AML-193 (cell line): ENCODE results near the gene WDR82.
A peak's percentile ranks its signal among the peaks of the same experiment; 100 is the strongest.

Source experiments
- DNase-seq, 2 experiments: peaks; one replicate each; lab custom pipeline; 2025; lab: John Stamatoyannopoulos, UW

WDR82 gene

DNA sequence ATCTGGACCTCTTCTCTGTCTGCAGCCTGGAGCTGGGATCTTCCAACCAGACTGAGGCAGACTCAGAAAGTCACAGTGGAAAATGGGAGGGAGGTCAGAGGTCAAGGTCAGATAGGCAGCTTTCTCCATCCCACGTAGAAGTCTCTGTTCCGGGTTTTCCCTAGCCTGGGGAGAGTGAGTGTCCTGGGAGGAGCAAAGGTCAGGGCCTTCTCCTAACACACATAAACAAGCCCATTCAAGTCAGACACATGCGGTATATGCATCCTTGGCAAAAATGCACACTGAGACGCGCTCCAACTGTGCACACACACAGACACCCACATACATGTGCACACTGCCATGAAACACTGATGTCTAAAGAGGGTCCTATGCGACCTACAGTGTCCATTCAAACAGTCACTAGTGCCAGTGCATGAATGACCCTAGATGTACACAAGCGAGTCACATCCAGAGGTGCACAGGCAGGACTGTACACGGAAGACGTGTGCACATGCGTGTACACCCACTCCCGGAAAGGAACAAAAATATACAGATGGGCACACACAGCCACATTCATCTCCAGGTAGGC, 40.2 kb downstream of the WDR82 start:
- DNase-seq = no peak

DNA sequence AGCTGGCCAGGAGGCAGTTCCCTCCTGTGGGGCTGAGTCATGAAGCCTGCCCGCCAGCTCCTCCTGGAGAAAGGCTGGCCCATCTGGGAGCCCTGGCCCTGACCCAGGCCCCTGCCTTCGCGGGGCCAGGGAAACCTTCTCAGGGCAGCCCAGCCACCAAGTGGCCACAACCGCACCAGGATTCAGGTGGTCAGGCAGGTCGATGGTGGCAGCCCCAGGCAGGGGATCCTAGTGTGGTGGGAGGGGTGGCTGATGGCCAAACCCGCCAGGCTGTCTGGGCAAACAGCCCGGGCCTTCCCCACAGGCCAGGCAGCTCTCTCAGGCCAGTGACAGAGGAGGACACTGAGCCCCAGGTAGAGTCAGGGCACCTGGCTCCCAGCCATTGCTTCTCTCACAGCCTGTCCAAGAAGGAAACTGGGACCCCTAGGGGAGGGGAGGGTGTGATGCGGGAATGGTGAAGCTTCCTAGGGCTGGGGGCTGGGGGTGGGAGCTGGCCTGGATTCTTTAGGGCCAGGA, 40.7 kb downstream of the WDR82 start:
- DNase-seq = peak; percentile 76 to 88

DNA sequence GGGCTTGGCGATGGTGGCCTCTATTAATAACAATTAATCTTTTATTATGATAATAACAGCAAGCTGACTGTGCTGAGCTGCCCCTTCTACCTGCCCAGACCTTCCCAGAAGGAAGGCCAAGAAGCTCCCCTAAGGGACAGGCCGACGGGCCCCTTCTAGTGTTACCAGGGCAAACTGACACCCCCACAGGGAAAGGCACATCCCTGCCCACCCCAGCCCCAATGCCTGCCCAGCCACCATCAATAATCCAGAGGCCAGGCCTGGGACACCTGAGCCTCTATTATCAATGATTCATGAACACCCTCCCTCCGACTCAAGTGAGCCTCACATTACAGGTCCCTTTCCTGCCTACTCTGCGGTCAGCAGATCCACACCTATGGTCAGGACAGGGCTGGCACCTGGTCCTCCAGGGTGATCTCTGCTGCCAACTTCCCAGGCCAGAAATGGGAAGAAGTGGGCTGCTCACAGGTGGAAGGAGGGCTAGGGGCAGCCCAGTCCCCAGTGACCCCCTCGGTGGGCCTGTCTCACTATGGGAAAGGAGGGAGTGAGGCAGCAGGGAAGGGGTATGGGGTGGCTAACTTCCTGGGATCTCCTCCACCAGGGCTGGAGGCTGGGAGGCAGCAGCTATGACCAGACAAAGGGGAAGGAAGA, 41.3 kb downstream of the WDR82 start:
- DNase-seq = no peak

DNA sequence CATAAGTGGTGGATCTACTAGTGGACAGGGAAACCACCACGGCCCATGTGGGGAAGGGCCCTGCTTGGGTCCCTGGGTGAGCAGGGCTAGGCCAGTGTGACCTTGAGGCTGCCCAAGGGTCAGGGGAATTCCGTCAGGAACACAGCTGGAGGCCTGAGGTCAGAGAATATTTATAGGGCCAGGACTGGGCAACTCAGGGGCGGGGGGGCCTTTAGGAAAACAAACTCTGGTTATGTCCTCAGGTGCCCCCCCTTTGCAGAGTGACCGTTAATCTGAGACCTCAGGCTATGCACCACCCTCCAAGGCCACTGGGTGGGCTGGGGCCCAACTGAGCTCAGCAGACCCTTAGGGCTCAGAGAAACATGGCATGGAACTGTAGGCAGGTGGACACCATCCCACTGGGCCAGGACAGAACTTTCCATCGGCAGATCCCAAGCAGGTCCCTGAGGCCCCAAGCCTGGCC, 42.0 kb downstream of the WDR82 start:
- DNase-seq = no peak

DNA sequence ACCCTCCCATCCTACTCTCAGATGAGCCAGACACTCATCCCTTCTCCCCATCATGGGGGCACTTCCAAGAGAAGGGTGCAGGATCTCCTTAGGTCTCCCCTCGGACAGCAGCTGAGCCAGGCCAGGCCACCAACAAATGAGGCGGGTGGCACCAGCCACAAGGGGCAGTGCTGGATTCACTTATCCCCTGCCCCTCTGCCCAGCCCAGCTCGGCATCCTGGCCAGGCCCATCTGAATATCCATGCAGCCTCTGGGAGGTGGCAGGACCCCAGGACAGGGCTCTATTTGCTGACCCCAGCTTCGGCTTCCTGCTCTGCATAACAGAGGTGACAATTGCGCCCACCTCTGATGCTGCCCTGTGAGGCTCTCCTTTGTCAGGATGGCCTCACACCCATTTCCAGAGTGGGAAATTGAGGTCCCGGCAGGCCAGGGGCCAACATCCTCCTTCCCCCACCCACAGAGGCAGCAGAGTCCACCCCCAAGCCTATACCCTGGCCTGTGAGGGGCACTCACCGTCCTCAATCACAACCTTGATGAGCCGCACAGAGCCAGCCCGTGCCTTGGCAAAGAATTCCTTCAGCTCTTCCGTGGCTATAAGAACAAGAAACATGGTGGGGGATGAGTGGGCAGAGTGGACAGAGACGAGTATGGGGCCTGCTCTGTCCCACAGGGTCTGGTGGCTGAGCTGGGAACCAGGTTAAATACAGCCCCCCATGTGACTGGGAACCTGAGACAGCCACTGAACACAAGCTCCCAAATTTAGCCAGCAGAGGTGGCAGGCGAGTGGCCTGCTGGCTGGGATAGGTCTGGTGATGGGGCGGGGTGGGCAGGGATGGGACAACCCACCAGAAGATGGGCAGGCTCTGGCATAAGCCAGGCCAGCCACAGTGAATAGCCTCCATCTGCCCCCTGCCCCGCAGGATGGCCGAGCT, 43.7 kb downstream of the WDR82 start:
- no peak for DNase-seq

DNA sequence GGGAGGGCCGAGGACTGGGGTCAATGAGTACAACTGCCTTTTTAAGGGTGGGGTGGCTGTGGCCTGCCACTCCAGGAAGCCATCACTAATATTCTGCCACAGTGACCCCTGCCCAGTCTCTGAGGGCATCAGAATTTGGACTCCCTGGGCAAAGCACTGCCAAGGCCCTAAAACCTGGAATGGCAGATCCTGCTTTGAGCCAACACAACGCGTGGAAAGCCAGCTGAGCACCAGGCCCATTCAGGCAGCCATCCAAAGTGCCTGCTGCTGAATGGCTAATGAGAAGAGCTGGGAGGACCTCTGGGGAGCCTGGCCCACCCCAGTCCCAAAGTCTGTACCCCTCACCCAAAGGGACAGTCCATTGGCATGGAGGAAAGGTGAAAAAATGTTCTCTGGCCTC, 44.5 kb downstream of the WDR82 start:
- DNase-seq = no peak

DNA sequence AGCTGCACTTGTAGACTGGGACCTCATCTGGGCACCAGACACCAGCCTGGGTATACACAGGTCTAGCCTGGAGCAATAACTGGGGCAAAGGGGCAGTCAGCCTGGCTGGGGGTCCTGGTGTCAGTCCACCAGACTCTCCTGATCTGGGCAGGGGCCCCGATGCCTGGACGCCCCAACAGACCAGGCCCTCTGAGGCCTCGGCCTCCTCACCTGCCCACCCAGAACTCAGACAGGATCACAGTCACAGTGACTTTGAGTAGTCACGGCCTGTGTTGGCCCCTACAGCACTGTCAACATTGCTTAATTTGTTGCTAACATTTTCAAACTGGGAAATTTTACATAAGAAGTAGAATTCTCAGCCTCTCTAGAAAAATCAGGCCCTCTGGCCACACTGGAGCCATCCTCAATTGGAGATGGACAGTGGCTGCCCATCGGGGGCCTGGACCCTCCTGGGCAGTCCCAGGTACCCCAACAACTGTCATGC, 45.3 kb downstream of the WDR82 start:
- DNase-seq = no peak

DNA sequence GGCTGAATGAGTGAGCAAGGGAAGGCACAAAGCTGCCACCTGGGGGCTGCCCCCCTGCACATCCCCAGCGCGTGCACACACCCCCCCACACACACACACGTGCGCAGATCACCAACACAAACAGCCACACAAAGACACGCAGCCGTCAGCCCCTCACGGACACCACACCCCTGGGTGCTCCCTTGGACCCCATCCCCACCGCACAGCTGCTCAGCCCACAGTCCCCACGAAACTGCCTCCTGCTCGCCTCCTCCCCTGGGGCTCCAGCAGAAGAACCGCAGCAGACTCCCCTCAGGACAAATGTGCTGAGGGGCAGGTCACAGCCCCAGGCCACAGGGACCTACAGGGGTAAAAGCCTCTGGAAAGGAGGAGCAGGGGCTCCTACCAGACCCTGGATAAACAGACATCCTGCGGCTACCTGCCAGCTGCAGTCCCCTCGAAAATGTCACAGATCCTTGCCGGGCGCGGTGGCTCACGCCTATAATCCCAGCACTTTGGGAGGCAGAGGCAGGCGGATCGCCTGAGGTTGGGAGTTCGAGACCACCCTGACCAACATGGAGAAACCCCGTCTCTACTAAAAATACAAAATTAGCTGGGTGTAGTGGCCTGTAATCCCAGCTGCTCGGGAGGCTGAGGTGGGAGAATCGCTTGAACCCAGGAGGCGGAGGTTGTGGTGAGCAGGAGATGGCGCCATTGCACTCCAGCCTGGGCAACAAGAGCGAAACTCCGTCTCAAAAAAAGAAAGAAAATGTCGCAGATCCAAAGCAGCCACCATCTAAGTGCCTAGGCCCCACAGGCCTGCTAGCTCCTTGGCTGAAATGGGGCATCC, 46.0 kb downstream of the WDR82 start:
- no peak for DNase-seq

DNA sequence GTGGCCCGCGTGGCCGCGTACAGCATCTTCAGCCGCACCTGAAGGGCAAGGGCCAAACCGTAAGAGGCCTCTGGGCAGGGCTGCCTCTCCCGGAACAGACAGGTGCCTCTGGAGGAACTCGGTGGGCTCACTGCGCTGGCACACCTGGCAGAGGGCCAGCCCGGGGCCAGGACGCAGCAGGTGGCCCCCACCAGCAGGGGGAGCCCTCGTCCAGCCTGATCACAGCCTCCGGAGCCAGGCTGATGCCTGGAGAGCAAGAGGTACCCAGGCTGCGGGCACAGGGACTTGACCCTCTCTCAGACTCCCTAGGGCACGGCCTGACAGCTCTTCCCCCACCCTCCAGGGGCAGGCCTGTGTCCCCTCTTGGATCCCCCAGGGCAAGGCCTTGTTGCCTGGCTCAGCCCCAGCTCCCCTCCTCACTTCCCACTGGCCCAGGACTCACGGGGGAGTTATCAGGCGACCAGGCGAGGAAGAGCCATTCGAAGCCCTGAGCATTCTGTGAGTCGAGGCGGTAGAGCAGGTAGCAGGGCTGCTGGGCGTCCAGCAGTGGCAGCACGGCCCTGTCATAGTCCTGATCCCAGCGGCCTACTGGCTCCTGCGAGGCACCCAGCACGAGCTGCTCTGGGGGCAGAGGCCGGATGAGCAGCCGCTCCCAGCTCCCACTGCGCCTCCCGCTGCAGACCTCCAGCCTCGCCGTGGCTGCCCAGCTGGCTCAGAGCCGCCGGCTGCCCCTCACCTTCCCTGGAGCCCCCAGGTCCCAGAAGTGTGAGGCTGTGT, 46.8 kb downstream of the WDR82 start:
- peak; percentile 62 to 81 for DNase-seq

DNA sequence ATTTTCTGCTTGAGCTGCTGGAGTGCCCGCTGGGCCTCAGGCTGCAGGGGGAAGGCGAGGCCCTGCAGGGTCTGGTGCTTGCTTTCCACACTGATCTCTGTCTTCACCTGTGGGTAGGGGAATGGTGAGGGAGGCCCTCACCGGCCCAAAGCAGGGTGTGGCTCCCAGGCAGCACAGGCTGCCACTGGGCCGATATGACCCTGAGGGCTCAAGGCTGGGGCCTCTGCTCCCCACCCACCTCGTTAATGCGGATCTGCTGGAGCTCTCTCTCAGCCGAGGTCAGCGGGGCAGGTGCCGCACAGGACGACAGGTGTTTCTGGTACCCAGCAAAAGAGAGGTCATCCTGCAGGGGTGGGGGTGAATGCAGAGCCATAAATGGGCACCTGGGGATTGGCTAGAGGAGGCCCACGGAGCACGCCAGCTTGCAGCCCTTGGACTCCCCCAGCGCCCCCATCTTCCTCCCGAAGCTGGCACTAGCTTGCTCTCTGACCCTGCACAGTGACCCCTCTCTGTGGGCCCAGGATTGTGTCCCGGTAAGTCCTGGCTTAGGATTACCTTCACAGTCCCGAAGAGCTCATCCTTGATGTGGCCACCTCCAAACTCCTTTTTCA, 47.5 kb downstream of the WDR82 start:
- DNase-seq = no peak

DNA sequence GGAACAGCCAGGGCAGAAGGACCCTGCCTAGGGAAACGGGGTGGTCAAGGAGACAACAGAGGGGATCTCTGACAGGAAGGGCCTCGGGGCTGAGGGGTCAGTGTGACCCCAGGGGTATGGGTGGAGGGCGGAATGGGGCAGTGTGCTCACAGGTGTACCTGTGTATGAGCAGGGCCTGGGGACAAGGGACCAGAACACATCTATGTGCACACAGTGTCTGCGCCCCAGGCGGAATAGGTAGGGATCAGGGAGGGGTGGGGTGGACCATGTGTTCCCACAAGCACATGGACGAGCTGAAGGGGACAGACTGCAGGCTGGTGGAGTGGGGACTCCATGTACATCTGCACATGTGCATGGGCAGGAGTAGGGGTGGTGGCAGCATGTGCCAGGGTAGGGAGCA, 48.0 kb downstream of the WDR82 start:
- DNase-seq = no peak

DNA sequence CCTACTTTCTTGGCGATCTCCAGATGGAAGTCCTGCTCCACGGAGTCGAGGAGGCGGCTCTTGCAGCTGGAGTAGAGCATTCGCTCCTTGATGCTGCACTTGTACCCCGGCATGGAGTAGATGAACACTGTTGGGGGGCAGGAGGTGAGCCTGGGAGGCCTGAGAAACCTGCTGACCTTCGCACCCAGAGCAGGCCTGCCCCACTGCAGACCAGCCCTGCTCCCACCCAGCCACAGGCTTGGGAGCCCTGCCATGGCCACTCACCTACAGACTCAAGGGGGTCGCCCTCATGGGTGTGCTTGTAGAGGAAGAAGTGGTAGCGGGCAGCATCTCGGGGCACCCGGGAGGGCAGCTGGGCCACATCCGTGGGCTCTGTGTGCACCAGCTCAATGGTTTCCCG, 48.8 kb downstream of the WDR82 start:
- DNase-seq = no peak

DNA sequence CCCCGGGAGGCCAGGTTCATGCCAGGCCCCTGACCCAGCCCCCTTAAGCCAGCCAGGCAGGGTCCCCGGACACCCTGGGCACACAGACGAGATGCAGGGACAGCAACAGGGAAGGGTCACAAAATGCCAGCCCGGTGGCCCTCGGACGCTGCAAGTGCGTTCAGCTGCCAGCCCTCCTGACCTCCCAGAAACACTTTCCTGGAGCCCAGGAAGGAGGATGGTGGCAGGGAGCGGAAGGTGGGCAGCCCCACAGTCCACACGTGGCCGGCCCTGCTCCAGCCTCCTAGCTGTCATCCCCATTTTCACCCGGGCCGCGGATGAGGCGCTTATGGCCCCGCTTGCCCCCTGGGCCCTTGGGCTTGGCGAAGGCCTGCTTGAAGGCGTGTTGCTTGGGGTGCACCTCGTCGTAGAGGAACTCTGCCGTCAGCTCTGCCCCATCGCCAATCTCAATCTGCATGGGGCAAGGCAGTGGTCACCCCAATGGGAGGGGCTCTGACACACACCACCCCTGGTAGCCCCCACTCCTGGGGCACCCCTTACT, 49.6 kb downstream of the WDR82 start:
- no peak for DNase-seq

DNA sequence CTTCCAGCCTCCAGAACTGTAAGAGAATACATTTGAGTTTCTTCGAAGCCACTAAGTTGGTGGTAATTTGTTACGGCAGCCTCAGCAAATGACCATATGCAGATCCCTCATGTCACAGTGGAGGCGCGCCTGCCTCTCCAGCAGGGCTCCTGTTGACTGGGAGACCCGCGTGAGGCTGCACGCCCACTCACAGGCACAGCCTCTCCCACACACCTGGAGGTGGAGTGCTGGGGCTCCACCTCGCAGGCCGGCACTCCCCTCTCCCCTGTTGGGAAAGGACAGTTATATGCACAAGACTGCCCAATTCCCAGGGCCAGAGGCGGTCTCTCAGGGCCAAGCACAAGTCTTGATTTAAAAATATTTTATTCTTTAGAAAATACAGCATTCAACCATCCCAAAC, 50.2 kb downstream of the WDR82 start:
- DNase-seq = no peak

DNA sequence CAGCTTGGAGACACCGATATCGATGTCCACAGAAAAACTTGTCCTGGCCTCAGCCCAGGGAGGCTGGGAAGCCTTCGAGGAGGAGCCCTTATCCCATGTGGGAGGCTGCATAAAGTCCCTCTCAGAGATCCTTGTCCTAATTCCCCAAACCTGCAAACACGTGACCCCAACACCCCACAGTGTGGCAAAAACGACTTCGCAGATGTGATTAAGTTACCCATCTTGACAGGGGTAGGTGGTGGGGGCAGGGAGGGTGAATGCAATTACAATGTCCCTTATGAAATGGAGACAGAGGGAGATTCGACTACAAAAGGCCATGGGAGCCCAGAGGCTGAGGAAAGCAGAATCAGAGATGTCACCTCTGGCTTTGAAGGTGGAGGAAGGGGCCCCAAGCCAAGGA, 50.7 kb downstream of the WDR82 start:
- DNase-seq = no peak

DNA sequence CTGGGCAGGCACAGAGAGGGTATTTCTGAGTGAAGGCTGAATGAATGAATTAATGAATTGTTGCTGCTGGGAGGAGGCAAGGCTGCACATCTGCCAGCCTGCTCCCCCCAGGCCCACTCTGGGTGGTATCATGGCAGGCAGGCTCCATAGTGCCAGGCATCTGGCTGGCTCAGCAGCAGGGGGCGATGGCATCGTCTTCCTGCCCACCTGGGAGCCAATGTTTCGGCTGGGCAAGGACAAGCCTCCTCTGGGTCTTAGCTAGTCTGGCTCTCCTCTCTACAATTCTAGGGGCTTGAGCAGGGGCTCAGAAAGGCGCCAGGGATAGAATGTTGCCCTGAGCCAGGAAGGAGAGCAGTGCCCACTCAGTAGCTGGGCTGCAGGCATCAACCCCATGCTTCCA, 51.3 kb downstream of the WDR82 start:
- no peak for DNase-seq

DNA sequence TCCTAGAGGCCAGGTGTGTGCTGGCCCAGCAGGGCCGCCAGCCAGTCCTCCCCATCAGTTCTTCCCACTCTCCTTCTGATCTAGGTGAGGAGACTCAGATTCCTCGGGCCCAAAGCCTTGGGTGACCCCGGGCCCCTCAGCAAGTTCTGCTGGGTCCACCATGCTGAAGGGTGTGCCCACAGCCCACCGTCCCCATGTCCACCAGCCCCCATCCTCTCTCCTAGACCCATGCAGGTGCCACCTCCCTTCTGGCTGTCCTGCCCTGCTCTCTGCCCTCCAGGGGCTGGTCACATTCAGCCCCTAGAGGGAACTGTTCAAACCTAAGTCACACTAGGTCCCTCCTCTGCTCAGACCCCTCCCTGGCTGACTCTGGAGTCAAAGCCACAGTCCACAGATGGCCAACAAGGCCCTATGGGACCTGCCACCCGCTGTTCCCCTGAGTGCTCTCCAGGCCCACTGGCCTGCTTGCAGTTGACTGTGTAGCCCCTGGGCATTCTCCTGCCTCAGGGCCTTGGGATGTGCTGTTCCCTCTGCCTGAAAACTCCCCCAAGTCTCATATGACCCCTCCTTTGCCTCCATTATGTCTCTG, 52.1 kb downstream of the WDR82 start:
- DNase-seq = no peak

DNA sequence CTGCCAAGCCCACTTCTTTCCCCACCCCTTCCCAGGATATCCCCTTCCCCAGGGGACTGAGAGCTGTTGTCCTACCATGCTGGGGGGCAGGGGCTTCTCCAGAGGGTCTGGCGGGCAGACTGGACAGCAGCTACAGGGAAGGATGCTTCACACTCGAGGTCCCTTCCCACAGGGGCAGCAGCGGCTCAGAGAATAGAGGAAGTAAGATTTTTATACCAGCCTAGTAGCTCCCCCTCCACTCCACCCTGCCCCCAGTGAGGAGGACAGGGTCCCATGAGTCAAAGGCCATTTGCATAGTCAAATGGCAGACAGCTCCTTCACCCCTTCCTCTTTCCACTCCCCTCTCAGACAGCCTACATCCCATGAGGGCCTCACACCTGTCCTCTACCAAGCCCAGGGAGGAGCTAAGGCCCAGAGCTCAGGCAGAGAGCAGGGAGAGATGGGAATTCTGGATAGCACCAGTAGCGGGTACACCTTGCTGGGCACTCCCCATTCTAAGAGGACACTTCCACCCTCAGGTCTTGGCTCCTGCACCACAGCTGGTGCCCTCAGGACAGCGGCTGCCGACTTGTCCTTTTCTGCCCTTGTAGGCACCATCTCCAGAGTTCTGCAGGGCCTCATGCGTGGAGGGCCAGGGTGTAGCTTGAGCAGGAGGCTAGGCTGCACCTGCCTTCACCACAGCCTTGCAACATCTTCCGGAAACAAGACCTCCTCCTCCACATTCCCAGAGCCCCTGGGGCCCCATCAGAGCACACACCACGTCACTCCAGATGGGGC, 52.8 kb downstream of the WDR82 start, which contains the start of gene TLR9:
Gene TLR9 (minus strand): TSS at position 194 of the 777 bp plus-strand sequence. CDS start 116 bp downstream, at position 78.
- DNase-seq = peak; percentile 78
